Ecto neural progenitor cell (in vitro differentiated cells): ENCODE data around the gene TCEAL4.
"Not testable (repeated sequence)": the region's sequence is repeated elsewhere in the genome, so short reads cannot be mapped to it uniquely, and the experiment has no call there.

Source experiments
- DNase-seq: peaks from one replicate; pipeline ENCODE4 v3.0.0-alpha.2; 2018; ENCODE audit warnings: low spot score

TCEAL4 gene

DNA sequence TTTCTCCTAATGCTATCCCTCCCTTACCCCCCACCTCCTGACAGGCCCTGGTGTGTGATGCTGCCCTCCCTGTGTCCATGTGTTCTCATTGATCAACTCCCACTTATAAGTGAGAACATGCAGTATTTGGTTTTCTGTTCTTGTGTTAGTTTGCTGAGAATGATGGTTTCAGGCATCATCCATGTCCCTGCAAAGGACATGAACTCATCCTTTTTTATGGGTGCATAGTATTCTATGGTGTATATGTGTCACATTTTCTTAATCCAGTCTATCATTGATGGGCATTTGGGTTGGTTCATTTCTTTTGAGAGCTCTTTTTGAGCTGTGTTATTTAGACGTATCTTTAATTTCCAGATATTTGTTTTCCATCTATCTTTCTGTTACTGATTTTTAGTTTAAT lies 7.0 kb downstream of the TCEAL4 start:
- not testable (repeated sequence) for DNase-seq

- DNase-seq: not testable (repeated sequence)
Observed at GRCh38 chrX:103595202-103595601, 9.9 kb downstream of the TCEAL4 start.

GRCh38 chrX:103607364-103608305 lies 22.3 kb downstream of the TCEAL4 start, which contains the start of gene TCEAL3:
TSS of gene TCEAL3 (plus strand) at chrX:103607963. CDS start at chrX:103609065, 1,102 bp downstream.
- DNase-seq: peak; percentile 82

GRCh38 chrX:103608306-103608963 lies 23.1 kb downstream of the TCEAL4 start:
- DNase-seq: peak; percentile 53

GRCh38 chrX:103610282-103610681 lies 25.0 kb downstream of the TCEAL4 start:
- DNase-seq: no peak

DNA sequence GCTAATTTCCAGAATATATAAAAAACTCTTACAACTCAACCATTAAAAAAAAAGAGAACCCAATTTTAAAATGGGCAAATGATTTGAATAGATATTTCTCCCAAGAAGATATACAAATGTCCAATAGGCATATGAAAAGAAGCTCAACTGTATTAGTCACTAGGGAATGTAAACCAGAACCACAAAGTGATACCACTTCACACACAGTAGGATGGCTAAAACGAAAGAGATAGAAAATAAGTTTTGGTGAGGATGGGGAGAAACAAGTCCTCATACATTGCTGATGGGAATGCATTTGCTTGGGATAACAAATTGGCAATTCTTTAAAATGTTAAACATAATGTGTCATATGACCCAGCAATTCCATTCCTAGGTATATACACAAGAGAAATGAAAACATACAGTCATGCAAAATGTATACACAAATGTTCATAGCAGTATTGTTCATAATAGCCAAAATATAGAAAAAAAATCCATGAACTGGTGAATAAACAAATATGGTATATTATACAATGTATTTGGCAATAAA lies 28.1 kb downstream of the TCEAL4 start:
- no peak for DNase-seq

GRCh38 chrX:103614999-103615398 lies 29.7 kb downstream of the TCEAL4 start:
- DNase-seq: no peak

- no peak for DNase-seq
Observed at GRCh38 chrX:103615781-103616371, 30.6 kb downstream of the TCEAL4 start.

- DNase-seq: no peak
Observed at GRCh38 chrX:103616676-103617186, 31.4 kb downstream of the TCEAL4 start.

DNA sequence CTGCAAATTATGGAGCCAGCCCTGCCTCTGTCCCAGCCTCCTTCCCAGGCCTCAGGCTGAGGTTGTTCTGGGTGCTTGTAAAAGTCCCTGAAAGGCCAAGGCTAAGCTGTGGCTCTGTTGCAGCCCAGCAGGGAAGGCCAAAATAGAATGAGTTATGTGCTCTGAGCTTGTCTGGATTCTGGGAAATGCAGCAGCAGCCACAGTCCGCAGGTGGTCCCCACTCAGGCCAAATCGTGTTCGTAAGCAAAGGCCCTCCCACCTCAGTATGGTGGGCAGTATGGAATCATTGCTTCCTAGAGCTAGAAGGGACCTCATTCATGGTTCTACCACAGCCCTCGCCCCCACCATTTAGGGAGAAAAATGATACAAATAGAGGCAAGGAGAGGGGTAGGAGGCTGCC lies 38.8 kb downstream of the TCEAL4 start:
- DNase-seq: no peak

- DNase-seq: no peak
Observed at GRCh38 chrX:103626855-103627254, 41.5 kb downstream of the TCEAL4 start.

GRCh38 chrX:103628386-103629317 lies 43.3 kb downstream of the TCEAL4 start, which contains the start of gene TCEAL1:
TSS of gene TCEAL1 (plus strand) at chrX:103628975. CDS start at chrX:103629917, 942 bp downstream.
- DNase-seq: peak; percentile 75

- DNase-seq: peak; percentile 89
Observed at GRCh38 chrX:103629318-103630170, 44.2 kb downstream of the TCEAL4 start.

GRCh38 chrX:103630171-103630511 lies 44.8 kb downstream of the TCEAL4 start:
- DNase-seq: no peak

DNA sequence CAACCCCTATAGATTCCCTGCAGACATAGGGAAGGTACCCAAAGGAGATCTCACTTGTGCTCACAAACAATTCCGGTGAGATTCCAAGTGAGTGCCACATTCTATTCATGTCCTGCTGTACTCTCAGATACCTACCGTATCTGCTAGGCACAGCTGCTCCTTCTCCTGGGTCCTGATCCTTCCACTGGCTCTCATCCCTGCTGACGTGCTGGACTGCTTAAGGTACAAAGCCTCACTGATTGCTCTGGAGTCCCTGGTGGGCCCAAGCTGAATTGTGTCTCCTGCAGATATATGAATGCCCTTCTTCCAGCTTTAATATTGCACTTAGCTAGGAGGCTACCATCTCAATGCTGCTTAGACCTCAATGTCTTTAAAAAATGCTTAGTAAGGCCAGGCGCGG lies 45.8 kb downstream of the TCEAL4 start:
- DNase-seq: no peak

DNA sequence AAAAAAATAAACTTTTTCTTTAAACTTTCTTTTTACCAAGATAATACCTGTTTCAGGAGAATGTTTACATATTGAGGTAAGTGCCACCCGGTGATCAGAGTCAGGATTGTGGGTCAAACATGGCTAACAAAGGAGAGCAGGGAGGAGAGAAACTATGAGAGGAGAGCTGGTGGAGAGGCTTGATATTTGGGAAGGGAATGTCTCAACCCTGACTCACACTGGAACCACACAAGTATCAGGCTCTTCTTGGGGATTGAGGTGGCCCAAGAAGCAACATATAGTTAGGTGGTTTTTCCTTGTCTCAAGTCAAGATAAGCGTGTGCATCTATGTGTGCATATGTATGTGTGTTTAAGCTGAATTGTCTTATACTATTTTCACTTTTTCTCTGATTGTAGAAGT lies 50.1 kb downstream of the TCEAL4 start:
- DNase-seq: no peak
